ENCODE measurements around the gene CNTNAP2.

CNTNAP2 gene

DNA sequence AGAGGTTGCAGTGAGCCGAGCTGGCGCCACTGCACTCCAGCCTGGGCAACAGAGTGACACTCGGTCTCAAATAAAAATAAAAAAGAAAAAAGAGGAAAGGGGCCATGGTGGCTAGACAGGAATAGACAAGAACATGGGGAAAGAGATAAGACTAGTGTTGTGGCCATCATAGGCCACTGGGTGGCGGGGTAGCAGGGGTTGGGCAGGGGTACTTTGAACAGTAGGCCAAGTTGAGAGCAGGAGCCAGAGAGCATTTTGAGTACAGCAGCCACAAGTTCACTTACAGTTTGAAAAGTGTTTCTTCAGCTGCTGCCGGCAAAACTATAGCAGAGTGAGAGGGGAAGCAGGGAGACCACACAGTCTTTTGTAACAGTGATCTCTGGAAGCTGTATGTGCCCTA, 656.0 kb downstream of the CNTNAP2 start:
- no peak for DNase-seq (ENCODE audit: low read depth)

DNA sequence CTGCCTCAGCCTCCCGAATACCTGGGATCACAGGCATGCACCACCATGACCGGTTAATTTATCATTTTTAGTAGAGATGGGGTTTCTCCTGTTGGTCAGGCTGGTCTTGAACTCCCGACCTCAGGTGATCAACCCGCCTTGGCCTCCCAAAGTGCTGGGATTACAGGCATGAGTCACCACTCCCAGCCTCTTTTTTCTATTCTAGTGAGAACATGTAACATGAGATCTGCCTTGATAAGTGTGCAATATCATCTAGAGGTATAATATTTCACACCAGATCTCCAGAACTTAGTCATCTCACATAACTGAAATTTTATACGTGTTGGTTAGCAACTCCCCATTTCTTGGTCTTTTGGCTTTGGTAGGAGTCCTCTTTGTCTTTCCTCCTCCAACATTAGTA, 656.9 kb downstream of the CNTNAP2 start:
- no peak for DNase-seq (ENCODE audit: low read depth)

DNA sequence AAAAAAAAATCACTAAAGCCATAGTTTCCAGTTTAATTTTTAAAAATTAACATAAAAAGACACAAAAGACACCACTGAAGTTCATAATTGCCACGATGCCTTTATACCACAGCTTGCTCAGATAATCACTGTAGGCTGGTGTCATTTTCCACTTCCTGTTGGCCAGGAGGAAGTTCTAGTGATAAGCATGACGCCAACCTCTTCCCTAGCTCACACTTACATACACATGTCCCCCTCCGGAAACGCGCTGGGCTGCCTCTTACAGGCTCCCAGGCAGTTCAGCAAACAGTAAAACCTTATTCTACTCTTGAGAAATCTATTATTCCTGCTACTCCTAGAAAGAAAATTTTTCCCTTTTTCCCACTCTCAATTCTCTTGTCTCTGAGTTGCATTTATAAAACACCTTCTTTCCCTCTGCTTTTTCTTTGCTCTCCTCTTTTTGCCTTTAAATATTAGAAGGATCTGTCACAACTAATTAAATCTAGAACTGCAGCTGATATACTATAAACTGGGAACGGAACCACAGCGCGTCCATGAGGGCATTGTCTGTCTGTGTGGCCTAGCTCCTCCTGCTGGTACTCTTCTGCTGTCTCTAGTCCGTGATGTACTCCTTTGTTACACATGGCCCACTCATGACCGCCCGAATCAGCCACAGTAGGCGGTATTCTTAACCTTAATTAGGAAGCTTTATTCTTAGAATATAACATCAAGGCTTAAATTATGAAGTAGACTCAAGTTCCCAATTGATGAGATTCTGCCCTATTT, 664.9 kb downstream of the CNTNAP2 start:
- no peak for DNase-seq (ENCODE audit: low read depth)

DNA sequence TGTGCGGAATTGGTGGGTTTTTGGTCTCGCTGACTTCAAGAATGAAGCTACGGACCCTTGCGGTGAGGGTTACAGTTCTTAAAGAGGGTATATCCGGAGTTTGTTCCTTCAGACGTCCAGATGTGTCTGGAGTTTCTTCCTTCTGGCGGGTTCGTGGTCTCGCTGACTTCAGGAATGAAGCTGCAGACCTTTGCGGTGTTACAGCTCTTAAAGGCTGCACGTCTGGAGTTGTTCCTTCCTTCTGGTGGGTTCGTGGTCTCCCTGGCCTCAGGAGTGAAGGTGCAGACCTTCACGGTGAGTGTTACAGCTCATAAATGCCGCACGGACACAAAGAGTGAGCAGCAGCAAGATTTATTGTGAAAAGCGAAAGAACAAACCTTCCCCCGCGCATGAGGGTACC, 670.7 kb downstream of the CNTNAP2 start:
- DNase-seq (ENCODE audit: low read depth): no peak

GRCh38 chr7:146788008-146788407, 671.4 kb downstream of the CNTNAP2 start:
- no peak for DNase-seq (ENCODE audit: low read depth)

GRCh38 chr7:146791344-146792285, 675.0 kb downstream of the CNTNAP2 start:
- no peak for DNase-seq (ENCODE audit: low read depth)

GRCh38 chr7:146804620-146805019, 688.0 kb downstream of the CNTNAP2 start:
- DNase-seq (ENCODE audit: low read depth): no peak

DNA sequence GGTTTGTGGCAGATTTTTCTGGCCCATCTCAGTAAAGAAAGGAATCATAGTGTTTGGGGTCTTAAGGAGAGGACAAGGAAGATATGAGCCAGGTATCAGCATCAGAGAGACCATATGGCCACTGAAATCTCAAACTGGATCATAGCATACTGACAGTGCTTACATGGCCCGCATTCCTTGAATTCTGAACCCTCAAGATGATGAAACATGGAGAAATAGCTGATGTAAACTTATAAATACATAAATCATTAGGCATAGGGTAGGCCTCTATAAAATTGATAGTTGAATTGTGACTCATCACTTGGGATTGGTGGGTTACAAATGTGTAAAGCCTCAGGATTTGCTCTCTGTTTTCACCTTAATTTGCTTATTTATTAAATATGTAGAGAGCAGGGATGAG, 688.5 kb downstream of the CNTNAP2 start:
- DNase-seq (ENCODE audit: low read depth): no peak

DNA sequence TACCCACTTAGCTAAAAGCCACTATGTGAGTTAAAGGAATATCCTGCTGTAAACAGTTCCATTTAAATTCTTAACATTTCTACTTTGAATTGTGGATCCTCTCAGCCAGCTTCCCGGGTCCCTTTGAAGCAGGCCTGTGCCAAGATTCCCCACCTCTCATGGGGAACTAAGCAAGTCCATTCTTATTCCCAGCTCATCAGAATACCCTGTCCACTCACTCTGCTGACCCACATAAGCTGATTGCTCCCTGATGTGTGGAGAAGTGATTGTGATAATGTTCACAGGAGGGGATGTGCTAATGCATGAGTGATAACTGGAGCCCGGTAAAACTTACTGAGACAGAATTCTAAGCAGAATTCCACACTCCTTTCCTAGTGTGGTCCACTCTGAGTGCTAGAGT, 709.7 kb downstream of the CNTNAP2 start:
- DNase-seq (ENCODE audit: low read depth): no peak

DNA sequence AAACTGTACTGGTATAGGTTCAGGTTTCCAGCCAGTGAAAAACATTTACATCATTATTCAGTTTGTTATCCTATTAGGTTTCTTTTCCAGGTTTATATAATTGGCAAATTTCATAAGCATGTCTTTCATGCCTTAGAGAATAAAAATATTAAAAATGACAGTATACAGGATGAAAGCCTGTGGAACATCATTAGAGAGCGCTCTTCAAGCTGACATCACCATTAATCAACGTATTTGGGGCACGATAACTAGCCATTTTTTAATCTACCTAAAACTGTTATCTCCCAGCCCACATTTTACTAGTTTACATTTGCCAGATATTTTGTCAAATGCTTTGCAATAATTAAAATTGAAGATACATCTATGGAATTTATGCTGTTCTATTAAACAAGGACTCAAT, 714.1 kb downstream of the CNTNAP2 start:
- no peak for DNase-seq (ENCODE audit: low read depth)

- no peak for DNase-seq (ENCODE audit: low read depth)
Observed at GRCh38 chr7:146831875-146832274, 715.3 kb downstream of the CNTNAP2 start.

GRCh38 chr7:146844405-146844804, 727.8 kb downstream of the CNTNAP2 start:
- DNase-seq (ENCODE audit: low read depth): no peak

- no peak for DNase-seq (ENCODE audit: low read depth)
Observed at GRCh38 chr7:146858690-146859089, 742.1 kb downstream of the CNTNAP2 start.

DNA sequence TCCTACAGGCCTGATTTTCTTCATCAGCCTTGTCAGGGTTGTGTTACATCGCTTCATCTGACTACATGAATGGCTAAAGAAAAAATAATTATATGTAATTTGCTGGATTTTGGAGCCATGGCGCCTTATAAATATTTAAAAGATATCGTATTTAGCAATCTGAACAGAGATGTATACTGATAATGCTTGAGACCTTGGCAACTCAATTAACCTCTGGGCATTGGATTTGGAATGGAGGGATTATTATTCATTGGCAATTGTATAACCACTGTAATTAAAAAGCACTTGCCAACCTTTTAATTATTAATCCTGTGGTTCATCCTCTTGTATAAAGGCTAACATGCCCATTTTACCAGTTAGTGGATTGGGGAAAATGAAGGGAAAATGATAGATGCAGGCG, 745.1 kb downstream of the CNTNAP2 start:
- DNase-seq (ENCODE audit: low read depth): no peak

DNA sequence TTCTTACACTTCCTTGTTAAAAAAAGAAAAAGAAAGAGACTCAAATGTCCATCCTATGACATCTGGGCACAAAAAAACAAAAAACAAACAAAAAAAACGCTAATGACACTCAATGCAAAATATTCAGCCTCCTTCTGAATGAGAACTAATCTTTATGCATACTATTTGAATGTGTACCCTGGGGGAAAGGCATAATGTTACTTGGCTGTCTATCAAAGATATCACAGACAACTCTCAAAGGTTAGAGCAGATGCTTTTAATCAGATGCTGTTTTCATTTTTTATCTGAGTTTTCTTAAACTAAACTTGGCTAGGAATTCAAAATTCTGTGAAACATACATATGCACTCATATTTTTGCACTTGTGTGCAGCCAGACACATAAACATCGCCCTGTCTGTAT, 745.8 kb downstream of the CNTNAP2 start:
- DNase-seq (ENCODE audit: low read depth): no peak

- DNase-seq (ENCODE audit: low read depth): no peak
Observed at GRCh38 chr7:146864644-146865043, 748.0 kb downstream of the CNTNAP2 start.

DNA sequence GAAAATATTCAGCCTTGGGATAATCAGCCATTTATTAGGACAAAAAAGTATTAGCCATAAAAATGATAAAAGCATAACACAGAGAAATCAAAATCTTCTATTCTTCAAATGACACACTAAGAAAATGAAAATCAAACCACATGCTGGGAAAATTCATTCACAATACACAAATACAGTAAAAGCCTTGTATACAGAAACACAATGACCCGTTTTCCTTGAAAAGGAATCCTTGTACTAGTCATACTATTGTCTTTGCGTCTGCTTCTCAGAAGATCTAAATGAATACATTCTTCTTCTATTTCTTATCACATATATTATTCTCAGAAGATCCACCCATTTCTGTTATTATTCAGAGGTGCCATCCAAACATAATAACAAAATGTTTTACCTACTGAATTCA, 749.1 kb downstream of the CNTNAP2 start:
- no peak for DNase-seq (ENCODE audit: low read depth)

- no peak for DNase-seq (ENCODE audit: low read depth)
Observed at GRCh38 chr7:146874722-146875121, 758.1 kb downstream of the CNTNAP2 start.

DNA sequence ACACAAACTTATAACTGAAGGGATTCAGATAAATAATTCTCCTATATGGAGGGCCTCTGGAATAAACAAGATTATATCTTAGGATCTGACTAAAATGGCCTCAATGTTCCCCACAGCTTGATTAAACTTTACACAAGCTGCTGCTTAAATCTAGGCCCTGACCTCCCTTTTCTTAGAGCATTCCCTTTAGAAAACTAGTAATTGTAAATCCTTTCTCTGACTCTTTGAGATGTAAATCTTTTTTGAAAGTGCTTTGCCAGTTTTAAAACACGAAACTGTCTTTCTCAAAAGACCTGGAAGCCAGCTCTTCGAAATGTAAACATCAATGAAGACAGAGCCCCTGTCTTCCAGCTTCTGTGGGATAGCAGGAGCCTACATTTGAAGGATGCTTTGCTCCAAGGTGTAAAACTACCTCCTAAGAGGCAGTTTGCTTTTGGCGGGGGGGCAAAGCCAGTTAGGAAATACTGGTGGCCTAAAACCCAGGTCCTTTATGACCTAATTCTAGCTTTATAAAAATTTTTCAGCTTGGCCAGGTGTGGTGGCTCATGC, 758.7 kb downstream of the CNTNAP2 start:
- no peak for DNase-seq (ENCODE audit: low read depth)

GRCh38 chr7:146875981-146876380, 759.4 kb downstream of the CNTNAP2 start:
- no peak for DNase-seq (ENCODE audit: low read depth)

GRCh38 chr7:146876411-146876810, 759.8 kb downstream of the CNTNAP2 start:
- DNase-seq (ENCODE audit: low read depth): no peak

DNA sequence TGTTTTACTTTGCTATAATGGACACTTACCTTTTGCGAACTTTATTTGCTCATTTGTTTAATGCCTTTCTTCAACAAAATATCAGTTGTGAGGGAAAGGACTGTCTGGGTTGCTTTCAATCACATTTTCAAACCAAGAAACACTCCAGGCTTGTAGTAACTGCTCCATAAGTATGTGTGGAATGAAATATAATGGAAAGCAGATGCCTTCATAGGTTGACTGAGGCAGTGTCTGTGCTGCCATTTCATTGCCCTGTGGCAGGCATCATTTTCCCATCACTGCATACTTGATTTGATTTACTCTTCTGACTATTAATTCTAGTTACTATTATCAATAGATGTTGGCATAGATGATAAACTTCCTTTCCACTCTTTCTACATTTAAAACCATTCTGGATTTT, 762.3 kb downstream of the CNTNAP2 start:
- DNase-seq (ENCODE audit: low read depth): no peak

GRCh38 chr7:146885231-146885630, 768.6 kb downstream of the CNTNAP2 start:
- no peak for DNase-seq (ENCODE audit: low read depth)
